SK-N-MC (cell line): Measurements from ENCODE around the gene MTF1.

Experiments
- DNase-seq: peaks from one replicate; pipeline ENCODE4 v3.0.0-alpha.2; 2011; ENCODE audit warnings: low read depth, low spot score
- H3K27ac ChIP-seq: fragments of 200-600 bp; sonication (generic); 2 replicates; pipeline ENCODE4 v1.5.1; 2016; ENCODE audit warnings: mixed run types
- H3K36me3 ChIP-seq: fragments of 200-600 bp; sonication (generic); 2 replicates; pipeline ENCODE4 v1.6.1; 2017; ENCODE audit warnings: antibody characterized with exemption, low read length, mixed read lengths; ENCODE audit not compliant: insufficient read depth
- H3K4me3 ChIP-seq: fragments of 200-600 bp; sonication (generic); 2 replicates; pipeline ENCODE4 v1.5.1; 2016
- H3K9ac ChIP-seq: fragments of 200-600 bp; sonication (generic); 2 replicates; pipeline ENCODE4 v1.8.0; 2017; ENCODE audit warnings: mixed run types, mixed read lengths; ENCODE audit not compliant: insufficient read length
- H3K9me3 ChIP-seq: fragments of 200-600 bp; sonication (generic); 2 replicates; pipeline ENCODE4 v1.6.1; 2017; ENCODE audit warnings: low read depth, mild to moderate bottlenecking, antibody characterized with exemption, low read length, moderate library complexity, mixed read lengths
- EZH2 ChIP-seq: fragments of 200-600 bp; sonication (generic); IDR thresholded peaks from one replicate; pipeline ENCODE4 v1.6.1; 2017; ENCODE audit warnings: antibody characterized with exemption
- FOXP2 ChIP-seq: optimal IDR thresholded peaks from 2 replicates; pipeline ENCODE3; 2011; ENCODE audit warnings: mild to moderate bottlenecking, moderate library complexity; ENCODE audit not compliant: insufficient read depth; ENCODE audit errors: extremely low read length, control extremely low read depth
- POLR2AphosphoS5 ChIP-seq: IDR thresholded peaks from 2 replicates; pipeline ENCODE4 v1.6.1; 2012; ENCODE audit warnings: mild to moderate bottlenecking, low read depth, low read length, borderline replicate concordance

The MTF1 gene

DNA sequence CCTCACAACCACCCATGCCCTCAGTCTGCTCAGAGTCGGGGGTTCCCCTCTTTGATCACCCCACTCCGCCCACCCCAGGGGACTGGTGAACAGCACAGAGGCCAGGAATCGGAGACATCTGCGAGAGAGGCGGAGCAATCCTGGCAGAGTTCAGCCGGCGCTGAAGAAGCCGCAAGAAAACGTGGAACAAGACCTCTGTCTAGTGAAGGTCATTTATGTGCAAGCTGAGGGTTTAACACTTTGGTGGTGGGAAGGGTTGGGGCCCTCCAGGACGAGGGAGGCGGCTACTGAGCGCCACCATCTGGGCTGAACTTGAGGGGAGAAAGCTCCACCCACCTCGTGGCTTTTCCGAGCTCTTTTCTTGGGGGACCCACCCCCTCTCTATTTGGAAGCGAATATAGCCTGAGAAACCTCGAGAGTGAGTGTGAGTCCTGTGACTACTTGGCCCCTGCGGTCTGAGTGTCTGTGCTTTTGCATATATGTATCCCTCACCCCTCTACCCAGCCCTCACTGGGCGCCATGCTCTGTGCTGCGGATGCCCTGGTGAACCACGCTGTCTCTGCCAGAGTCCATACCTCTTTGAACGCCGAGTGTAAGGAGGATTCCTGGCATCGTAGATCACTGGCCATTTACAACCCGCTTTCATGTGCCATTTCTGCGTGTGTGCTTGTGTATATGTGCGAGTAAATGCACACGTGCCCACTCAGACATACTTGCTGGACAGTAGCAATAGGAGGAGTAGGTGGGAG, 93.3 kb downstream of the MTF1 start:
- Histone ChIP-seq H3K27ac (no peak overlapping the region), H3K4me3 (no peak overlapping the region), H3K9me3 (no peaks in the 10 kb centered on the region), H3K9ac (no peak overlapping the region), H3K36me3 (no peaks in the 10 kb centered on the region)
- DNase-seq = no peak
- TF ChIP-seq FOXP2 (no peak), POLR2AphosphoS5 (no peak), EZH2 (no peak)

DNA sequence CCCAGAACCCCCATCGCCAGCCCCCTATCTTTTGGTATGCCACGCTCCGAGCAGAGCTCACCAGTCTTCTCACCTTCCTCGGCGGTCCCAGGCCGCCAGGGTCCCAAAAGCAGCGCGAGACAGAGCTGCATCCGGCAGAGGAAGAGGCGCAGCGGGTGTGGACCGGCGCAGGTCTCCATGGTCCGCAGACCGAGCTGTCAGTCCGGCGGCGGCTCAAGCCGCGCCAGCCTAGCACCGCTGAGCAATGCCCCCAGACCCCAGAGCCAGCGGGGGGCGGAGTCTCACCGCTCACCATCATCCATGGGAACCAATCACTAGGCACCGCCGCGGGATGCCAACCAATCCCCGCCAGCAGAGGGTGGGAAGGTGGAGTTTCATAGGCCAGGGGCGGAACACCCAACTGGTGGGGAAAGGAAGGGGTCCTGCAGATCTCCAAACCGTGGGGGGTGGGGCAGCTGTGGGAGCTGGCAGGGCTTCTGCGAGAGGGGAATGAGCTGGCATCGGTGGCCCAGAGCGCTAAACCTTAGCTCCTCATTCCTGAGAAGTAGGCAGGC, 94.4 kb downstream of the MTF1 start, which contains the start of gene EPHA10:
Gene EPHA10 (minus strand): TSS at position 233 of the 554 bp plus-strand sequence. CDS start 54 bp downstream, at position 179.
- TF ChIP-seq POLR2AphosphoS5 (no peak), EZH2 (no peak), FOXP2 (no peak)
- Histone ChIP-seq H3K36me3 (no peaks in the 10 kb centered on the region), H3K4me3 (no peak within 1 kb of the TSS), H3K27ac (no peak within 1 kb of the TSS), H3K9me3 (no peaks in the 10 kb centered on the region), H3K9ac (no peak within 1 kb of the TSS)
- DNase-seq = no peak

GRCh38 chr1:37764414-37764825, 95.0 kb downstream of the MTF1 start:
- Histone ChIP-seq H3K27ac (no peak overlapping the region), H3K36me3 (no peaks in the 10 kb centered on the region), H3K9ac (no peak overlapping the region), H3K4me3 (no peak overlapping the region), H3K9me3 (no peaks in the 10 kb centered on the region)
- no peak for DNase-seq
- no peak for TF ChIP-seq EZH2
- TF ChIP-seq POLR2AphosphoS5 = no peak
- no peak for TF ChIP-seq FOXP2

GRCh38 chr1:37763791-37764413, 95.5 kb downstream of the MTF1 start:
- DNase-seq = no peak
- no peak overlapping the region for H3K4me3 ChIP-seq
- H3K9me3 ChIP-seq = no peaks in the 10 kb centered on the region
- TF ChIP-seq EZH2 (no peak), FOXP2 (no peak), POLR2AphosphoS5 (no peak)
- H3K36me3 ChIP-seq = no peaks in the 10 kb centered on the region
- H3K27ac ChIP-seq = no peak overlapping the region
- no peak overlapping the region for H3K9ac ChIP-seq

- TF ChIP-seq POLR2AphosphoS5 = no peak
- TF ChIP-seq FOXP2 = no peak
- TF ChIP-seq EZH2 = no peak
- Histone ChIP-seq H3K4me3 (no peak overlapping the region), H3K27ac (no peak overlapping the region), H3K9me3 (no peaks in the 10 kb centered on the region), H3K9ac (no peak overlapping the region), H3K36me3 (no peaks in the 10 kb centered on the region)
- no peak for DNase-seq
These were observed 96.9 kb downstream of the MTF1 start for GRCh38 chr1:37762516-37762915.

DNA sequence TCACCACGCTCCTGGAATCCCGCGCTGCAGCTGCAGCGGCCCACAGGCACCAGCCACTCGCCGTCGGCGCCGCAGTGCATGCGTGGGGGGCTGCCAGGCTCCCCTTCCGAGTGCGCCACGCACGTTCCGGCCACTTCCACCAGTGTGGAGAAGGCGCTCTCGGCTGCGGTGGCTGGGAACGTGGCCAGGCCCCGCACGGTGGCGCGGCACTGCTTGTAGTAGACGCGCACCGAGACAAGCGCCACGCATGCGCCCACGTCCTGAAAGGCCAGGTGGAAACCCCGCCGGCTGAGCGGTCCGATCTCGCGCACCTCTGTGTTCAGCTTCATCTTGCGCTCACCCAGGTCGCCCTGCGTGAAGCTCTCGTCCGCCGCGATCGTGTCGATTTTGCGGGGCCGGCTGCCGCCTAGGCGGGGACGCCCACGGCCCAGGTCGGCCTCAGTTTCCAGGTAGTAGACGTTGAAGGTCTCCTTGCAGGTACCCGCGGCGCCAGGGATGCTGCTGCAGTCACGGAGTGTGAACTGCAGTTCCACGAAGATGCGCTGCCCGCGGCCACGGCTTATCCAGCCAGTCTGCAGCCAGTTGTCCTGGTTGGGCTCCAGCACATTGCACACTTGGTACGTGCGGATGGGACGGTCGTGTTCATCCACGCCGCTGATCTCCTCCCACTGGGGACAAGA, 97.8 kb downstream of the MTF1 start:
- H3K4me3 ChIP-seq = no peak overlapping the region
- DNase-seq = no peak
- no peaks in the 10 kb centered on the region for H3K36me3 ChIP-seq
- no peak for TF ChIP-seq FOXP2
- no peak for TF ChIP-seq EZH2
- no peak for TF ChIP-seq POLR2AphosphoS5
- no peak overlapping the region for H3K9ac ChIP-seq
- H3K9me3 ChIP-seq = no peaks in the 10 kb centered on the region
- no peak overlapping the region for H3K27ac ChIP-seq
